Body of pancreas (tissue), 4 donors: ENCODE data around the gene SYCE3. TPM values are rescaled to one million over a fixed set of nuclear protein-coding genes. Genes with fewer than 3 reads are reported as not detected.

Source experiments
- ATAC-seq: fragments of 150-250 bp; one replicate; pipeline ENCODE4 v1.9.1; 2016
- DNase-seq, 4 donors: peaks; one replicate each; pipeline ENCODE4 v3.0.0-alpha.2; 2019
- H3K27ac ChIP-seq, 4 donors: fragments of 200-600 bp; sonication (generic); 1 replicate in 3 of 4; 2 replicates in 1 of 4; pipeline versions ENCODE4 v1.5.1 to v1.6.1; 2016 to 2019; ENCODE audit warnings: mild to moderate bottlenecking in 1 of 4, mixed read lengths in 1 of 4, moderate library complexity in 1 of 4
- H3K27me3 ChIP-seq, 2 donors: fragments of 200-600 bp; sonication (generic); one replicate each; pipeline ENCODE4 v1.6.0; 2016; ENCODE audit warnings: mild to moderate bottlenecking in 1 of 2
- H3K36me3 ChIP-seq, 2 donors: fragments of 200-600 bp; sonication (generic); replicated peaks in 1 of 2; 2 replicates each; pipeline ENCODE4 v1.5.1; 2016; ENCODE audit warnings: low read depth in 2 of 2; ENCODE audit not compliant: insufficient read depth in 1 of 2
- H3K4me1 ChIP-seq: fragments of 200-600 bp; sonication (generic); one replicate; pipeline ENCODE4 v1.6.0; 2016
- H3K4me3 ChIP-seq, 2 donors: fragments of 200-600 bp; sonication (generic); 1 replicate in 1 of 2; 2 replicates in 1 of 2; pipeline ENCODE4 v1.5.1; 2016 to 2019
- H3K9me3 ChIP-seq, 3 donors: fragments of 200-600 bp; sonication (generic); 1 replicate in 2 of 3; 2 replicates in 1 of 3; pipeline ENCODE4 v1.5.1; 2016
- CTCF ChIP-seq, 7 experiments: fragments of 450-650 bp in 4 of 7; fragments of 200-600 bp in 3 of 7; sonication (generic) in 3 of 7; IDR thresholded peaks; one replicate each; pipeline ENCODE4 v1.5.1; 2016 to 2019; ENCODE audit warnings: antibody characterized with exemption in 7 of 7
- POLR2A ChIP-seq, 3 donors: fragments of 450-650 bp; IDR thresholded peaks; one replicate each; pipeline ENCODE4 v1.6.1; 2016; ENCODE audit warnings: antibody characterized with exemption in 3 of 3, mild to moderate bottlenecking in 2 of 3
- WGBS, 2 donors: methylation state at CpG; one replicate each; pipeline ENCODE4 v1.1.5; 2017; 5-methylcytosine and 5-hydroxymethylcytosine counted together
- intact Hi-C: fragments of 100-400 bp; cut with DNase I; formaldehyde crosslinking; loops from one replicate; pipeline ENCODE4 v1.15.1; 2023
- total RNA-seq, 2 donors: library from RNA; depleted of rRNA; stranded (reverse); fragments of >200 nt; gene quantifications; one replicate each; pipeline ENCODE4 v1.1.0, GENCODE V29; 2016

SYCE3 gene
- total RNA-seq, 2 donors from 2014 or later, result not detected

- no peak overlapping the region for H3K27ac ChIP-seq
- peaks cover 19% of the 10 kb centered on the region for H3K4me1 ChIP-seq
- DNase-seq (no peak), ATAC-seq (no peak)
- no peak for TF ChIP-seq CTCF (IDR thresholded peaks at IDR 0.05)
- no peak for TF ChIP-seq POLR2A (IDR thresholded peaks at IDR 0.05)
- no peaks in the 10 kb centered on the region for H3K27me3 ChIP-seq
- H3K4me3 ChIP-seq, result no peak overlapping the region
- intact Hi-C loops, result no loop called here
- H3K9me3 ChIP-seq, result no peaks in the 10 kb centered on the region
- 88 to 95% methylated on average over 23 of the region's 23 CpGs for WGBS, 2 donors
- no peaks in the 10 kb centered on the region for H3K36me3 ChIP-seq
Measured at GRCh38 chr22:50584106-50585096, 21.7 kb upstream of the SYCE3 start.

- TF ChIP-seq CTCF (IDR thresholded peaks at IDR 0.05) (no peak), POLR2A (IDR thresholded peaks at IDR 0.05) (no peak)
- H3K4me1 ChIP-seq, result peaks cover 30% of the 10 kb centered on the region
- DNase-seq (no peak), ATAC-seq (peak; percentile 34)
- no peaks in the 10 kb centered on the region for H3K36me3 ChIP-seq
- intact Hi-C loops, result no loop called here
- H3K27ac ChIP-seq, result peak overlapping the region; percentile 9 to 98 (median 94)
- peak overlapping the region; percentile 37 to 40 for H3K4me3 ChIP-seq
- WGBS, 2 donors, result 10 to 18% methylated on average over 14 to 37 of the region's 37 CpGs
- no peaks in the 10 kb centered on the region for H3K27me3 ChIP-seq
- H3K9me3 ChIP-seq, result no peaks in the 10 kb centered on the region
Measured at GRCh38 chr22:50583294-50583861, 20.7 kb upstream of the SYCE3 start.

GRCh38 chr22:50582493-50583293, 20.0 kb upstream of the SYCE3 start, which contains the start of gene CHKB:
CHKB (minus strand) TSS chr22:50582849; CDS start chr22:50582781, 68 bp downstream.
- Histone ChIP-seq H3K4me1 (peaks cover 33% of the 10 kb centered on the region), H3K36me3 (no peaks in the 10 kb centered on the region), H3K27ac (peak within 1 kb of the TSS; percentile 91 to 98 (median 98)), H3K4me3 (peak within 1 kb of the TSS; percentile 37 to 40), H3K9me3 (no peaks in the 10 kb centered on the region), H3K27me3 (no peaks in the 10 kb centered on the region)
- ATAC-seq (peak; percentile 96), DNase-seq (peak; percentile 99)
- TF ChIP-seq POLR2A (IDR thresholded peaks at IDR 0.05), result peak; percentile 78 to 87 (median 81)
- no peak for TF ChIP-seq CTCF (IDR thresholded peaks at IDR 0.05)
- intact Hi-C loops, result no loop called here
- WGBS, 2 donors, result 0 to 4% methylated on average over 10 to 95 of the region's 96 CpGs

GRCh38 chr22:50581950-50582492, 19.3 kb upstream of the SYCE3 start:
- H3K27ac ChIP-seq, result peak overlapping the region; percentile 91 to 98 (median 98)
- peak overlapping the region; percentile 30 to 39 for H3K4me3 ChIP-seq
- peak; percentile 36 for ATAC-seq
- H3K27me3 ChIP-seq, result no peaks in the 10 kb centered on the region
- intact Hi-C loops, result no loop called here
- H3K36me3 ChIP-seq, result no peaks in the 10 kb centered on the region
- peak in 2 of 4 donors; percentile 31 to 44 for DNase-seq
- TF ChIP-seq POLR2A (IDR thresholded peaks at IDR 0.05), result no peak
- no peak for TF ChIP-seq CTCF (IDR thresholded peaks at IDR 0.05)
- peaks cover 33% of the 10 kb centered on the region for H3K4me1 ChIP-seq
- WGBS, 2 donors, result 7 to 13% methylated on average over 3 to 27 of the region's 39 CpGs
- no peaks in the 10 kb centered on the region for H3K9me3 ChIP-seq
